Ishikawa (cell line): Measurements from ENCODE around the gene FIBCD1.

ENCODE experiments used
- CEBPB ChIP-seq: IDR thresholded peaks from 2 replicates; pipeline ENCODE4 v1.6.1; 2012
- CREB1 ChIP-seq: IDR thresholded peaks from 2 replicates; pipeline ENCODE4 v1.6.1; 2012; ENCODE audit warnings: low read depth
- EGR1 ChIP-seq: IDR thresholded peaks from 2 replicates; pipeline ENCODE4 v1.6.1; 2012
- EP300 ChIP-seq: IDR thresholded peaks from 2 replicates; pipeline ENCODE4 v1.6.1; 2012; ENCODE audit warnings: borderline replicate concordance
- FOXM1 ChIP-seq: IDR thresholded peaks from 2 replicates; pipeline ENCODE4 v1.6.1; 2012; ENCODE audit warnings: low read depth, borderline replicate concordance
- NFIC ChIP-seq: IDR thresholded peaks from 2 replicates; pipeline ENCODE4 v1.6.1; 2012
- RAD21 ChIP-seq: IDR thresholded peaks from 2 replicates; pipeline ENCODE4 v1.6.1; 2012; ENCODE audit warnings: low read depth
- TAF1 ChIP-seq: IDR thresholded peaks from 2 replicates; pipeline ENCODE4 v1.6.1; 2012; ENCODE audit warnings: low read depth, mild to moderate bottlenecking
- TCF12 ChIP-seq: IDR thresholded peaks from 2 replicates; pipeline ENCODE4 v1.6.1; 2012; ENCODE audit warnings: low read depth
- TEAD4 ChIP-seq: IDR thresholded peaks from 2 replicates; pipeline ENCODE4 v1.6.1; 2012
- YY1 ChIP-seq: IDR thresholded peaks from 2 replicates; pipeline ENCODE4 v1.6.1; 2012; ENCODE audit warnings: low read depth
- ZBTB7A ChIP-seq: IDR thresholded peaks from 2 replicates; pipeline ENCODE4 v1.6.1; 2012; ENCODE audit warnings: low read depth
- TF ChIP-seq, protein P1 (sequence below): IDR thresholded peaks from 2 replicates; pipeline ENCODE4 v1.6.1; 2012; ENCODE audit warnings: low read depth, mild to moderate bottlenecking
- TF ChIP-seq, protein P2 (sequence below): IDR thresholded peaks from 2 replicates; pipeline ENCODE4 v1.6.1; 2012
- TF ChIP-seq, protein P3 (sequence below): IDR thresholded peaks from 2 replicates; pipeline ENCODE4 v1.6.1; 2012

Gene FIBCD1, protein sequence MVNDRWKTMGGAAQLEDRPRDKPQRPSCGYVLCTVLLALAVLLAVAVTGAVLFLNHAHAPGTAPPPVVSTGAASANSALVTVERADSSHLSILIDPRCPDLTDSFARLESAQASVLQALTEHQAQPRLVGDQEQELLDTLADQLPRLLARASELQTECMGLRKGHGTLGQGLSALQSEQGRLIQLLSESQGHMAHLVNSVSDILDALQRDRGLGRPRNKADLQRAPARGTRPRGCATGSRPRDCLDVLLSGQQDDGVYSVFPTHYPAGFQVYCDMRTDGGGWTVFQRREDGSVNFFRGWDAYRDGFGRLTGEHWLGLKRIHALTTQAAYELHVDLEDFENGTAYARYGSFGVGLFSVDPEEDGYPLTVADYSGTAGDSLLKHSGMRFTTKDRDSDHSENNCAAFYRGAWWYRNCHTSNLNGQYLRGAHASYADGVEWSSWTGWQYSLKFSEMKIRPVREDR

DNA sequence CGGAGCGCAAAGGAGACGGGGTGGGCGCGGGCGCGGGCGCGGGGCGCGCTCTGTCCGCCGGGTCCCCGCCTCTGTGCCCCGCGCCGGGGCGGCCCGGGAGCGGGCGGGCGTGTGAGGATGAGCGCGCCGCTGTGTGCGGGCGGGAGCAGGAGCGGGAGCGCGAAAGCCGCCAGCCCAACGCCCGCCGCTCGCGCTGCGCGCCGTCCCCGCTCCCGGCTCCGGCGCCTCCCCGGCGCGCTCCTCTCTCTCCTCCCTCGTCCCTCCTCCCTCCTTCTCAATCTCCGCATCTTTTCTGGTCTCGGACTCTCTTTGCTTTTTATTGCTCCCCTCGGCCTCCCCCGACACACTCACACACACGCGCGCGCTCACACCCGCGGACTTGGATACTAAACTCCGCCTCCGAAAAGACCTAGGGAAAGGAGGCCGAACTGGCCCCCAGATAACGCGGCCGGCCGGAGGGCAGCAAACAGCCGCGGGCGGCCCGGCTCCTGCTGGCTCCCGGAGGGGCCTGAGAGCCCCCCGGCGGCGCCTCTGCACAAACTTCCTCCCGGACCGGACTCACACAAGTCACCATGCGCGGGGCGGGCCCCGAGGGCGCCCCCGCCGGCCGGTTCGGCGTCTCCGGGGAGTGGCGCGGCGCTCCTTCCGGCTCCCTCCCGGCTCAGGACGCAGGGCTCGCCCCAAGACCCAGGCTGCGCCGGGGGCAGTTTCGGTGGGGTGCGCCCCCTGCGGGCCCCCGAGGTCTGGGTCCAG, at the start of gene FIBCD1:
Gene FIBCD1, minus strand, starts transcription at position 596 of the 753 bp plus-strand sequence. CDS start 640 bp downstream, outside the sequence.
- no peak for TF ChIP-seq EP300
- no peak for TF ChIP-seq TEAD4
- no peak for TF ChIP-seq TAF1
- TF ChIP-seq, protein P1, sequence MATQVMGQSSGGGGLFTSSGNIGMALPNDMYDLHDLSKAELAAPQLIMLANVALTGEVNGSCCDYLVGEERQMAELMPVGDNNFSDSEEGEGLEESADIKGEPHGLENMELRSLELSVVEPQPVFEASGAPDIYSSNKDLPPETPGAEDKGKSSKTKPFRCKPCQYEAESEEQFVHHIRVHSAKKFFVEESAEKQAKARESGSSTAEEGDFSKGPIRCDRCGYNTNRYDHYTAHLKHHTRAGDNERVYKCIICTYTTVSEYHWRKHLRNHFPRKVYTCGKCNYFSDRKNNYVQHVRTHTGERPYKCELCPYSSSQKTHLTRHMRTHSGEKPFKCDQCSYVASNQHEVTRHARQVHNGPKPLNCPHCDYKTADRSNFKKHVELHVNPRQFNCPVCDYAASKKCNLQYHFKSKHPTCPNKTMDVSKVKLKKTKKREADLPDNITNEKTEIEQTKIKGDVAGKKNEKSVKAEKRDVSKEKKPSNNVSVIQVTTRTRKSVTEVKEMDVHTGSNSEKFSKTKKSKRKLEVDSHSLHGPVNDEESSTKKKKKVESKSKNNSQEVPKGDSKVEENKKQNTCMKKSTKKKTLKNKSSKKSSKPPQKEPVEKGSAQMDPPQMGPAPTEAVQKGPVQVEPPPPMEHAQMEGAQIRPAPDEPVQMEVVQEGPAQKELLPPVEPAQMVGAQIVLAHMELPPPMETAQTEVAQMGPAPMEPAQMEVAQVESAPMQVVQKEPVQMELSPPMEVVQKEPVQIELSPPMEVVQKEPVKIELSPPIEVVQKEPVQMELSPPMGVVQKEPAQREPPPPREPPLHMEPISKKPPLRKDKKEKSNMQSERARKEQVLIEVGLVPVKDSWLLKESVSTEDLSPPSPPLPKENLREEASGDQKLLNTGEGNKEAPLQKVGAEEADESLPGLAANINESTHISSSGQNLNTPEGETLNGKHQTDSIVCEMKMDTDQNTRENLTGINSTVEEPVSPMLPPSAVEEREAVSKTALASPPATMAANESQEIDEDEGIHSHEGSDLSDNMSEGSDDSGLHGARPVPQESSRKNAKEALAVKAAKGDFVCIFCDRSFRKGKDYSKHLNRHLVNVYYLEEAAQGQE, result no peak
- TF ChIP-seq CEBPB, result no peak
- no peak for TF ChIP-seq EGR1
- TF ChIP-seq, protein P2, sequence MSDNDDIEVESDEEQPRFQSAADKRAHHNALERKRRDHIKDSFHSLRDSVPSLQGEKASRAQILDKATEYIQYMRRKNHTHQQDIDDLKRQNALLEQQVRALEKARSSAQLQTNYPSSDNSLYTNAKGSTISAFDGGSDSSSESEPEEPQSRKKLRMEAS, result no peak
- TF ChIP-seq, protein P3, sequence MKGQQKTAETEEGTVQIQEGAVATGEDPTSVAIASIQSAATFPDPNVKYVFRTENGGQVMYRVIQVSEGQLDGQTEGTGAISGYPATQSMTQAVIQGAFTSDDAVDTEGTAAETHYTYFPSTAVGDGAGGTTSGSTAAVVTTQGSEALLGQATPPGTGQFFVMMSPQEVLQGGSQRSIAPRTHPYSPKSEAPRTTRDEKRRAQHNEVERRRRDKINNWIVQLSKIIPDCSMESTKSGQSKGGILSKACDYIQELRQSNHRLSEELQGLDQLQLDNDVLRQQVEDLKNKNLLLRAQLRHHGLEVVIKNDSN, result no peak

DNA sequence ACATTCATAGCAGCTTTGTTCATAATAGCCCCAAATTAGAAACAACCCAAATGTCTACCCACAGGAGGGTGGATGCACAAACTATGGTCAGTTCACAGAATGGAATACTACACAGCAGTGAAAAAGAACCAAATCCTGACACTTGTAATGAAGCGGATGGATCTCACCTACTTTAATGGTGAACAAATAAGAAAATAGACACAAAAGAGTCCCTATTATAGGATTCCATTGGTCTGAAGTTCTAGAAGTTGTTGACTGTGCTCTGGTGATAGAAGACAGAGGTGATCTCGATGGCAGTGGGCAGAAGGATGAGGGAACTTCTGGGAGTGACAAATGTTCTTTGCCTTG, 49.3 kb upstream of the FIBCD1 start:
- TF ChIP-seq, protein P1, result no peak
- TF ChIP-seq YY1, result no peak
- no peak for TF ChIP-seq CREB1
- TF ChIP-seq FOXM1, result no peak
- TF ChIP-seq RAD21, result no peak
- TF ChIP-seq, protein P3, result no peak
- TF ChIP-seq, protein P2, result no peak
- TF ChIP-seq TAF1, result no peak
- TF ChIP-seq ZBTB7A, result no peak
- TF ChIP-seq EGR1, result no peak
- no peak for TF ChIP-seq TCF12

DNA sequence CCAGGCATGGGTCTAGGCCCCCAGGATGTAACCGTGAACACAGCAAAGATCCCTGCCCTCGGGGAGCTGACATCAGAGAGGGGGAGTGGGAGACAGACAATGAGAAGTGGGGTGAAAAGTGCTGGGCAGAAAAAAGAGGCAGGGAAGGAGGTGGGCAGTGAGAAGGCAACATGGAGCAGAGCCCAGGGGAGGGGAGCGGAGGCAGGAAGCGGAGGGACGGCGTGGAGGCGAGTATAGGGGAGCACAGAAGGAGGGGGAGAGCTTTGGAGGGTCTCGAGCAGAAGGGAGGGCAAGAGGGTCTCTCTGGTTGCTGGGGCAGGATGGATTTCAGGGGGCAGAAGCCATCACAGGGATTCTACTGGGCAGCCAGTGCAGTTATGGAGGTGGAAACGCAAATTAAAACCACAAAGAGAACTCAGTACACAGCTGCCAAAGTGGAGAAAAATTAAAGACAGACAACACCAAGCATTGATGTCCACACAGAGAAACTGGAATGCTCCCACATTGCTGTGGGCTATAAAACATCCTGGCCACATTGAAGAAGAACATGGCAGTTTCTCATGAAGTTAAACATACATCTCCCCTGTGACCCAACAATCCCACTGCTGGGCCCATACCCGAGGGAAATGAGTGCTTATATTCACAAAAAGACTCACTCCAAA, 48.8 kb upstream of the FIBCD1 start:
- TF ChIP-seq TAF1 (no peak), TEAD4 (no peak), ZBTB7A (no peak), EGR1 (no peak), FOXM1 (no peak), CEBPB (no peak), CREB1 (no peak), NFIC (no peak), RAD21 (no peak), EP300 (no peak), YY1 (no peak), TCF12 (no peak)
- TF ChIP-seq, protein P3, result no peak
- TF ChIP-seq, protein P1, result no peak
- TF ChIP-seq, protein P2, result no peak
